ENCODE results near the gene TOGARAM2.
"Not testable (repeated sequence)": the region's sequence is repeated elsewhere in the genome, so short reads cannot be mapped to it uniquely, and the experiment has no call there.

Gene TOGARAM2

GRCh38 chr2:29071032-29071975 is 90.2 kb downstream of the TOGARAM2 start:
- no peak for DNase-seq (ENCODE audit: extremely low read depth in 1 of 2, low read depth in 1 of 2)

- DNase-seq (ENCODE audit: extremely low read depth in 1 of 2, low read depth in 1 of 2), result no peak
Observed at GRCh38 chr2:29072251-29072650, 91.2 kb downstream of the TOGARAM2 start.

GRCh38 chr2:29072971-29073725 is 92.0 kb downstream of the TOGARAM2 start:
- no peak for DNase-seq (ENCODE audit: extremely low read depth in 1 of 2, low read depth in 1 of 2)

- DNase-seq (ENCODE audit: extremely low read depth in 1 of 2, low read depth in 1 of 2), result no peak
Observed at GRCh38 chr2:29073933-29074332, 92.8 kb downstream of the TOGARAM2 start.

- DNase-seq (ENCODE audit: extremely low read depth in 1 of 2, low read depth in 1 of 2), result no peak
Observed at GRCh38 chr2:29074411-29074810, 93.3 kb downstream of the TOGARAM2 start, which contains the start of gene PCARE. TSS of gene PCARE (minus strand) at chr2:29074523. CDS start at chr2:29074261, 262 bp downstream.

GRCh38 chr2:29075894-29076705 is 95.0 kb downstream of the TOGARAM2 start:
- DNase-seq (ENCODE audit: extremely low read depth in 1 of 2, low read depth in 1 of 2), result no peak

- DNase-seq (ENCODE audit: extremely low read depth in 1 of 2, low read depth in 1 of 2), result no peak
Observed at GRCh38 chr2:29079887-29080286, 98.8 kb downstream of the TOGARAM2 start.

GRCh38 chr2:29080886-29081743 is 100.0 kb downstream of the TOGARAM2 start:
- DNase-seq (ENCODE audit: extremely low read depth in 1 of 2, low read depth in 1 of 2), result no peak

- DNase-seq (ENCODE audit: extremely low read depth in 1 of 2, low read depth in 1 of 2), result no peak
Observed at GRCh38 chr2:29082804-29083495, 101.9 kb downstream of the TOGARAM2 start.

GRCh38 chr2:29084554-29084953 is 103.5 kb downstream of the TOGARAM2 start:
- no peak for DNase-seq (ENCODE audit: extremely low read depth in 1 of 2, low read depth in 1 of 2)

GRCh38 chr2:29090311-29090710 is 109.2 kb downstream of the TOGARAM2 start:
- DNase-seq (ENCODE audit: extremely low read depth in 1 of 2, low read depth in 1 of 2), result not testable (repeated sequence)

- DNase-seq (ENCODE audit: extremely low read depth in 1 of 2, low read depth in 1 of 2), result no peak
Observed at GRCh38 chr2:29096969-29097368, 115.9 kb downstream of the TOGARAM2 start.

- DNase-seq (ENCODE audit: extremely low read depth in 1 of 2, low read depth in 1 of 2), result no peak
Observed at GRCh38 chr2:29097569-29097968, 116.5 kb downstream of the TOGARAM2 start.

GRCh38 chr2:29100564-29100963 is 119.5 kb downstream of the TOGARAM2 start:
- no peak for DNase-seq (ENCODE audit: extremely low read depth in 1 of 2, low read depth in 1 of 2)
